GM12873 (cell line): ENCODE data around the gene SOX2.

ENCODE experiments used
- TF ChIP-seq, protein P1 (sequence below): IDR thresholded peaks from 2 replicates; pipeline ENCODE4 v1.5.1; 2012; ENCODE audit warnings: low read depth, mild to moderate bottlenecking, moderate library complexity, low read length, control low read depth; ENCODE audit not compliant: insufficient read depth; ENCODE audit errors: missing control alignments

The SOX2 gene

DNA sequence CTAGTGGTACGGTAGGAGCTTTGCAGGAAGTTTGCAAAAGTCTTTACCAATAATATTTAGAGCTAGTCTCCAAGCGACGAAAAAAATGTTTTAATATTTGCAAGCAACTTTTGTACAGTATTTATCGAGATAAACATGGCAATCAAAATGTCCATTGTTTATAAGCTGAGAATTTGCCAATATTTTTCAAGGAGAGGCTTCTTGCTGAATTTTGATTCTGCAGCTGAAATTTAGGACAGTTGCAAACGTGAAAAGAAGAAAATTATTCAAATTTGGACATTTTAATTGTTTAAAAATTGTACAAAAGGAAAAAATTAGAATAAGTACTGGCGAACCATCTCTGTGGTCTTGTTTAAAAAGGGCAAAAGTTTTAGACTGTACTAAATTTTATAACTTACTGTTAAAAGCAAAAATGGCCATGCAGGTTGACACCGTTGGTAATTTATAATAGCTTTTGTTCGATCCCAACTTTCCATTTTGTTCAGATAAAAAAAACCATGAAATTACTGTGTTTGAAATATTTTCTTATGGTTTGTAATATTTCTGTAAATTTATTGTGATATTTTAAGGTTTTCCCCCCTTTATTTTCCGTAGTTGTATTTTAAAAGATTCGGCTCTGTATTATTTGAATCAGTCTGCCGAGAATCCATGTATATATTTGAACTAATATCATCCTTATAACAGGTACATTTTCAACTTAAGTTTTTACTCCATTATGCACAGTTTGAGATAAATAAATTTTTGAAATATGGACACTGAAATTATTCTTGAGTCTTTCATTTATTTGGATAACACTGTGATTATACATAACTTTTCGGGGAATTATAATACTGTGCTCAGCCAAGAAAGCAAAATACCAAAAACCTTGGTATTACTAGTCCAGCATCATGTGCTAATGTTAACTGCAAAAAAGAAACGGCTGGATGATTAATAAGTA is 2.2 kb downstream of the SOX2 start:
- TF ChIP-seq, protein P1, sequence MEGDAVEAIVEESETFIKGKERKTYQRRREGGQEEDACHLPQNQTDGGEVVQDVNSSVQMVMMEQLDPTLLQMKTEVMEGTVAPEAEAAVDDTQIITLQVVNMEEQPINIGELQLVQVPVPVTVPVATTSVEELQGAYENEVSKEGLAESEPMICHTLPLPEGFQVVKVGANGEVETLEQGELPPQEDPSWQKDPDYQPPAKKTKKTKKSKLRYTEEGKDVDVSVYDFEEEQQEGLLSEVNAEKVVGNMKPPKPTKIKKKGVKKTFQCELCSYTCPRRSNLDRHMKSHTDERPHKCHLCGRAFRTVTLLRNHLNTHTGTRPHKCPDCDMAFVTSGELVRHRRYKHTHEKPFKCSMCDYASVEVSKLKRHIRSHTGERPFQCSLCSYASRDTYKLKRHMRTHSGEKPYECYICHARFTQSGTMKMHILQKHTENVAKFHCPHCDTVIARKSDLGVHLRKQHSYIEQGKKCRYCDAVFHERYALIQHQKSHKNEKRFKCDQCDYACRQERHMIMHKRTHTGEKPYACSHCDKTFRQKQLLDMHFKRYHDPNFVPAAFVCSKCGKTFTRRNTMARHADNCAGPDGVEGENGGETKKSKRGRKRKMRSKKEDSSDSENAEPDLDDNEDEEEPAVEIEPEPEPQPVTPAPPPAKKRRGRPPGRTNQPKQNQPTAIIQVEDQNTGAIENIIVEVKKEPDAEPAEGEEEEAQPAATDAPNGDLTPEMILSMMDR = no peak

DNA sequence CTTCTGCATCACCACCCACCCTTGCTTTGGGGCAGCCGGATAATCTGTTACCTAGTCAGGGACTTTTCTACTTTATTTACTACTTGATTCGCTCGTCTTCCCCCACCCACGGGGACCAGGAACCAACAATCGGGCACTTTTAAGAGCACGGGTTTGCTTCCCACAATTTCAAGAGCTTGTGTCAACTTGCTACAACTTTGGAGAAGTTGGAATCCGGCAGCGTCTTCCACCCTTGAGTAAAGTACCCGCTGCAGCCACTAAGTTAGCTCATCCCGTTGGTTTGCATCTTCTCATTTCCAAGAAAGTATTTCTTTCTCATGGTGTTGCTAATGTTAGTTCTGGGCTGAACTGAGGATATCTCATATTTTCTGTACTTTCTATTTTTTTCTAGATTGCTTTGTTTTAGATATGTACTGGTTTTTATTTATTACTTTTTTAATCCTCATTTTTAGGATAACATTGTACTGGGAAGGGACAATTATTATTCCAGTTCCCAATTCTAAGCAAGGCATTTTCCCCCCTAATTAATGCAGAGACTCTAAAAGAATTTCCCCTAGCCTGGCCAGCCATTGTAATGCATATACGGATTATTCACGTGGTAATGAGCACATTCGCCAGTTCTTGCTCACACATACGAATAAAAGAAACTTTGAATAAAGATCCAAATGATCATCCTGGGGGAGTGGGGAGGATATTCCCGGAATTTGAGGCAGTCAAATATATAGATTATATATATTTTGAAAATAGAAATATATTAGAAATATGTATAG is 4.0 kb downstream of the SOX2 start:
- TF ChIP-seq, protein P1 = no peak

DNA sequence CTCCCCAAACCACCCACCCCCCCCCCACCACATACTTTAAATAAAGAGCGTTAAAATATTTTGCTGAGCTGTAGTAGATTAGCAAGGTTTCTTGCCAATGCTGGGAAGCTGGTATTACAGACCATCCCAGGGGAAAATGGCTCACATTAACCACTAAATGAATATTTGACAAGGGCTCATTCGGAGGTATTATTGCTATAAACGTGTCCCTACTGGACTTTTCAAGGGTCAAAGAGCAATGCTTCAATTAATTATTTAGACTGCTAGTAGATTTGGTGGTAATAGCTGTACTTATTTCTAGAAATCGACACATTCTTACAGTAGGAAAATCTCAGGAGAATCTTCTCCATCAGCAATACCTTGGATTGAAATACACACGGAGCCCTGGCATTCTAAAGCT is 5.2 kb downstream of the SOX2 start:
- TF ChIP-seq, protein P1 = no peak

DNA sequence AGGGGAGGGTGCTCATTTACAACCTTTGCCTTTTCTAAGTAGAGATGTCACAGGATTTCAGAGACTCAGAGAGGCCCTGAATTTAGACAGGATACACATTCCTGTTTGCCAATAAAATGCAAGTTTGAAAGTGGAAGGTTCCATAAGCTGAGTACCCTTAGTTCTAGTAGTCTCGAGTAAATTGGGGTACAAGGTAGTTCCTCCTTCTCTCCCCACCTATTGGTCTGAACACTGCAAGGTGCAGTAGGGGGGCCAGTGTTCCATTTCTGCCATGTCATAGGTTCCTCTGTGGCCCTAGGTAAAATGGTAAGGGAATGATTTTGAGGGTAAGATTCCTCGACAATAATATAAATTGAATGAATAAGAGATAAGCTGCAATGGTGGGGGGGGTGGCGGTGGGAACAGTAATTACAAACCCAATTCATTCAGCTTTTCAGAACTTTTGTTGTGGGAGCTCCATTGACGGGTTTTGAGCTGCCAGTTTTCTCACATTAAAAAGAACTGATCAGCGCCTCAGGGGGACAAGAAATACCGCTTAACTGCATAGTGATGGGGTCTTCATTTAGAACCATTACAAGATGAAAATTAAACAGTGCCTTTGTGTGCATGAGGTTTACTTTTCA is 5.9 kb downstream of the SOX2 start:
- TF ChIP-seq, protein P1 = no peak

DNA sequence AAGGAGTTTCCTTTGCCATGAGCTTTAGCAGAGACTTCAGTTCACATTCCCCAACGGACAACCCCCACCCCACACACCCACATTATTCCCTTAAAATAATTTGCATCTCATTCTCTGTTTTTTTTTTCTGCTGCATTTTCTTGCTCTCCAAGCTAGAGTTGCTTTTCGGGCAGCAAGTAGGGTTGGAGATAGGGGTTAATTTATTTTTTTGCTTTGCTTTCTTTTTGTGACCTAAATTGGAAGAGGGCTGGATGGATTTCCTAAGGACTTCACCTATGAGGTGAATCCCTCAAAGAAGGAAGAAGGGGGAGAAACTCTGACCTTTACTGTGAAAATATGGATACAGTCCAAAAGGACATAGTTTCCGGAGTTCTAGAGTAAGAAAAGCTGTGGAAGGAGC is 6.6 kb downstream of the SOX2 start:
- TF ChIP-seq, protein P1 = no peak

DNA sequence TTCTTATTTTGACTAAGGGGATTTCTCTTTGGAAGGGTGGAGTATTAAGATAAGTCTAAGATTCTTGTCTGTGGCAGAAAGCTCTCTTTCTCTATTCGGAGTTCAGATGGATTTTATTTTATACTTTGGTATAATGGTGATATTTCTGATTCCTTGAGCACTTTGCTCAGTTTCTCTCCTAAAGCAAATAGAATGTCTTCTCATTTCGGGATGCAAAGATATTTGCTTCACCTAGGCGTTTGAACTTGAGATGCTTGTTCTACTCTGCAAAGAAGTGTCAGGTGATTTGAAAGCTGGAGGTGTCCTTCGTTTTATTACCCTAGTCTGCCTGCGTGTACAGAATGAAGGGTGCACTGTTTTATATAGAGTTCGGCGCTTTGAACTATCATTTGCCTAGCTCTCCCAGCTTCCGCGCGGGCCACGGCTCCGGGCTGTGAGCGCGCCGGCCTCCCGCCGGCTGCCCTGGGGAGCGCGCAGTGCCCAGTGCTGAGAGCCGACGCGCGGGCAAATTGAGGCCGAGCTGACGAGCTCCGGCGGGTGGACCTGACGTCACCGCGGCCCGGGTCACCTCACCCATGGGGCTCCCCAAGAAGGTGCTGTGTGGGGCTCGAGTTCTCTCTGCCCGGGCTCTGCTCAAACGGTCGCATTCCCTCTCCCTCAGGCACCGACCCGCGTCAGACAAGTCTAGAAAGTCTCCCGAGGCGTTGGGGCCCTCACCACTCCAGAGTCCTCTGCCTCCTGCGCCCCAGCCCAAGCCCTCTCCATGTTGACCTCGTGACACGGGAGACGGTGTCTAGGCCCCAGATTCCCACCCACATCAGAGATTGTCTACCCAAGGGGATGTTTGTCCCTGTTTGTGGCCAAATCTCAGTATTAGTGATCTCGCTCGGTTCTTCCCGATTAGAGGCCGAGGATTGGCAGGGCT is 7.5 kb downstream of the SOX2 start:
- TF ChIP-seq, protein P1 = no peak
